Measurements from ENCODE around the gene ARHGAP45.
A peak's percentile ranks its signal among the peaks of the same experiment; 100 is the strongest.

ARHGAP45 gene

DNA sequence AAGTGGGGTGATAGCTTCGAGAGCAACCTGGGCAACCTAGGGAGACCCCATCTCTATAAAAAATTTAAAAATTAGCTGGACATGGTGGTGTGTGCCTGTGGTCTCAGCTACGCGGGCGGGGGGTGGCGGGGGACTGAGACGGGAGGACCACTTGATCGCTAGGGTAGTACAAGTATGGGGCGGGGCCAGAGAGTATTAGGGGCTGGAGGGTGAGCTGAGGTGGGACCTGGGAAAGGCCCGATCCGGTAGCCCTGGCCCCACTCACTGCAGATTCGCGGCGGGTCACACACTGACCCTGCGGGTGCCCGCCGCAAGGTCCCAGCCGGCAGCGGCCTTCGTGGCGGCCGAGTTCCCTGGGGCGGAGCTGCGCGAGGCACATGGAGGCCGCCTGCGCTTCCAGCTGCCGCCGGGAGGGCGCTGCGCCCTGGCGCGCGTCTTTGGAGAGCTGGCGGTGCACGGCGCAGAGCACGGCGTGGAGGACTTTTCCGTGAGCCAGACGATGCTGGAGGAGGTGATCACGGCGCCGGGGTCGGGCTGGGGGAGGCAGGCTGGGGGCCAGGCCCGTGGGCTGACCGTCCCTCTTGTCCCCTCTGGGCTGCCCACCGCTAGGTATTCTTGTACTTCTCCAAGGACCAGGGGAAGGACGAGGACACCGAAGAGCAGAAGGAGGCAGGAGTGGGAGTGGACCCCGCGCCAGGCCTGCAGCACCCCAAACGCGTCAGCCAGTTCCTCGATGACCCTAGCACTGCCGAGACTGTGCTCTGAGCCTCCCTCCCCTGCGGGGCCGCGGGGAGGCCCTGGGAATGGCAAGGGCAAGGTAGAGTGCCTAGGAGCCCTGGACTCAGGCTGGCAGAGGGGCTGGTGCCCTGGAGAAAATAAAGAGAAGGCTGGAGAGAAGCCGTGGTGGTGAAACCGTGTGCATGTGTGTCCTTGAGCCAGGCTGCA is 2.0 kb upstream of the ARHGAP45 start:
- H3K4me3 ChIP-seq (ENCODE audit: low read length) = peak overlapping the region; percentile 34
- H3K4me1 ChIP-seq (ENCODE audit: control insufficient read depth, low read length) = peaks cover 46% of the 10 kb centered on the region
- peaks cover 23% of the 10 kb centered on the region for H3K79me2 ChIP-seq (ENCODE audit: control insufficient read depth, low read length)

DNA sequence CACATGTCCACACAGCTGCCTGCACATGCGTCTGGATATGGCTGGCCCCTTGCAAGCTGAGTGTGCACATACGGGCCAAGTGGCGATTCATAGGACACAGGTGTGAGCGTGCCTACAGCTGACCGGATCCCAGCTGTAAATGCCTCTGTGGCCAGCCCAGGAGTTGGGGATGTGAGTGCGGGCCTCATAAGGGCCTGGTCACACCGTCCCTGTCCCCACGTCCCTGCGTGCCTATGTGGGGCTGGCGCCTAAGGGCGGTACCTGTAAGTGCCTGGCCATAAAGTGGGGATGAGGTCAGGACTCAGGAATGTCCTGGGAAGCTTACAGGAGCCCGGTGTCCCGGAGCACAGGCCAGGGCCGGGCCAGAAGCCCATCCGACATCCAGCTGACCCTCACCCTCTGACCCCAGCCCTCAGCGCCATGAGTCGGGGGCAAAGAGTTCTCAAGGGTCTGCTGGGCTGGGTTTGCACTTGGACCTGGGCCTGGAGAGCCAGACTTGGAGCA is 1.3 kb upstream of the ARHGAP45 start:
- Histone ChIP-seq H3K9me3 (ENCODE audit: control insufficient read depth, insufficient read depth, low read length) (no peaks in the 10 kb centered on the region), H3K4me1 (ENCODE audit: control insufficient read depth, low read length) (peaks cover 48% of the 10 kb centered on the region), H4K20me1 (ENCODE audit: control insufficient read depth, insufficient read depth, low read depth, low read length) (no peaks in the 10 kb centered on the region), H3K36me3 (ENCODE audit: control insufficient read depth, low read length) (peaks cover 23% of the 10 kb centered on the region), H3K27ac (ENCODE audit: low read depth, low read length) (no peak overlapping the region), H3K27me3 (ENCODE audit: control insufficient read depth, low read length) (no peaks in the 10 kb centered on the region), H3K4me3 (ENCODE audit: low read length) (no peak overlapping the region), H3K4me2 (ENCODE audit: low read length) (peak overlapping the region; percentile 96; the same call in 1 of the 2 replicates), H3K79me2 (ENCODE audit: control insufficient read depth, low read length) (peaks cover 29% of the 10 kb centered on the region), H3F3A (ENCODE audit: control insufficient read depth, insufficient read depth) (peaks cover 9% of the 10 kb centered on the region; the same call in 1 of the 2 replicates), H3K9me2 (replicated peaks; ENCODE audit: control insufficient read depth, low read length) (no peaks in the 10 kb centered on the region)
- TF ChIP-seq CTCF (IDR thresholded peaks at IDR 0.05; ENCODE audit: low read depth, low read length, poor library complexity, severe bottlenecking) (no peak), EZH2phosphoT487 (IDR thresholded peaks at IDR 0.05; ENCODE audit: borderline replicate concordance, low read length) (no peak)

More for the DNA sequence above, 2.0 kb upstream of the ARHGAP45 start:
- Histone ChIP-seq H3K9me3 (ENCODE audit: control insufficient read depth, insufficient read depth, low read length) (no peaks in the 10 kb centered on the region), H3K4me2 (ENCODE audit: low read length) (peak overlapping the region; percentile 70), H4K20me1 (ENCODE audit: control insufficient read depth, insufficient read depth, low read depth, low read length) (no peaks in the 10 kb centered on the region), H3K36me3 (ENCODE audit: control insufficient read depth, low read length) (peaks cover 21% of the 10 kb centered on the region), H3K27me3 (ENCODE audit: control insufficient read depth, low read length) (no peaks in the 10 kb centered on the region), H3F3A (ENCODE audit: control insufficient read depth, insufficient read depth) (peaks cover 9% of the 10 kb centered on the region; the same call in 1 of the 2 replicates), H3K9me2 (replicated peaks; ENCODE audit: control insufficient read depth, low read length) (no peaks in the 10 kb centered on the region), H3K27ac (ENCODE audit: low read depth, low read length) (no peak overlapping the region)
- TF ChIP-seq CTCF (IDR thresholded peaks at IDR 0.05; ENCODE audit: low read depth, low read length, poor library complexity, severe bottlenecking) = peak; percentile 67
- no peak for TF ChIP-seq EZH2phosphoT487 (IDR thresholded peaks at IDR 0.05; ENCODE audit: borderline replicate concordance, low read length)

GRCh38 chr19:1066251-1066747 is 668 bp upstream of the ARHGAP45 start:
- Histone ChIP-seq H3K9me3 (ENCODE audit: control insufficient read depth, insufficient read depth, low read length) (no peaks in the 10 kb centered on the region), H3K4me2 (ENCODE audit: low read length) (peak overlapping the region; percentile 96), H3K4me1 (ENCODE audit: control insufficient read depth, low read length) (peaks cover 48% of the 10 kb centered on the region), H3K9me2 (replicated peaks; ENCODE audit: control insufficient read depth, low read length) (no peaks in the 10 kb centered on the region), H3K27me3 (ENCODE audit: control insufficient read depth, low read length) (no peaks in the 10 kb centered on the region), H4K20me1 (ENCODE audit: control insufficient read depth, insufficient read depth, low read depth, low read length) (no peaks in the 10 kb centered on the region), H3K79me2 (ENCODE audit: control insufficient read depth, low read length) (peaks cover 34% of the 10 kb centered on the region), H3K27ac (ENCODE audit: low read depth, low read length) (peak overlapping the region; percentile 91), H3F3A (ENCODE audit: control insufficient read depth, insufficient read depth) (peaks cover 9% of the 10 kb centered on the region; the same call in 1 of the 2 replicates), H3K4me3 (ENCODE audit: low read length) (peak overlapping the region; percentile 88), H3K36me3 (ENCODE audit: control insufficient read depth, low read length) (peaks cover 27% of the 10 kb centered on the region)
- no peak for TF ChIP-seq EZH2phosphoT487 (IDR thresholded peaks at IDR 0.05; ENCODE audit: borderline replicate concordance, low read length)
- TF ChIP-seq CTCF (IDR thresholded peaks at IDR 0.05; ENCODE audit: low read depth, low read length, poor library complexity, severe bottlenecking) = no peak

Measured in DOHH2 (cell line).